Stomach smooth muscle (tissue), 2 donors: ENCODE results near the gene LIPG.

ENCODE experiments used
- H3K27ac ChIP-seq: one replicate; pipeline ENCODE4 v1.7.0; 2013; ENCODE audit warnings: mild to moderate bottlenecking, low read length, inconsistent platforms
- H3K27me3 ChIP-seq, 2 donors: one replicate each; pipeline ENCODE4 v1.7.0; 2013; ENCODE audit warnings: low read length in 2 of 2; ENCODE audit not compliant: insufficient read depth in 2 of 2, control insufficient read depth in 1 of 2
- H3K36me3 ChIP-seq, 2 donors: one replicate each; pipeline ENCODE4 v1.7.0; 2013; ENCODE audit warnings: low read length in 2 of 2; ENCODE audit not compliant: control insufficient read depth in 2 of 2, insufficient read depth in 2 of 2
- H3K4me1 ChIP-seq: one replicate; pipeline ENCODE4 v1.7.0; 2013; ENCODE audit warnings: low read length; ENCODE audit not compliant: control insufficient read depth, insufficient read depth
- H3K4me3 ChIP-seq, 2 donors: one replicate each; pipeline ENCODE4 v1.7.0; 2013; ENCODE audit warnings: low read length in 2 of 2
- H3K9ac ChIP-seq, 2 donors: one replicate each; pipeline ENCODE4 v1.7.0; 2013; ENCODE audit warnings: low read length in 2 of 2, mild to moderate bottlenecking in 1 of 2
- H3K9me3 ChIP-seq, 2 donors: one replicate each; pipeline ENCODE4 v1.7.0; 2013; ENCODE audit warnings: low read length in 2 of 2; ENCODE audit not compliant: control insufficient read depth in 2 of 2
- donor health status: healthy.
- donor health status: Pancreatic carcinoma.

The LIPG gene

GRCh38 chr18:49621717-49622351, 60.0 kb downstream of the LIPG start:
- H3K36me3 ChIP-seq: no peaks in the 10 kb centered on the region
- no peaks in the 10 kb centered on the region for H3K27me3 ChIP-seq
- no peak overlapping the region for H3K4me3 ChIP-seq
- no peak overlapping the region for H3K27ac ChIP-seq
- H3K9me3 ChIP-seq: no peaks in the 10 kb centered on the region
- H3K9ac ChIP-seq: no peak overlapping the region
- peaks cover 8% of the 10 kb centered on the region for H3K4me1 ChIP-seq

GRCh38 chr18:49623571-49623970, 61.7 kb downstream of the LIPG start:
- Histone ChIP-seq H3K9ac (no peak overlapping the region), H3K4me1 (peaks cover 3% of the 10 kb centered on the region), H3K4me3 (no peak overlapping the region), H3K36me3 (no peaks in the 10 kb centered on the region), H3K27ac (no peak overlapping the region), H3K27me3 (no peaks in the 10 kb centered on the region), H3K9me3 (no peaks in the 10 kb centered on the region)

- H3K27me3 ChIP-seq: no peaks in the 10 kb centered on the region
- H3K4me3 ChIP-seq: no peak overlapping the region
- H3K36me3 ChIP-seq: no peaks in the 10 kb centered on the region
- no peak overlapping the region for H3K27ac ChIP-seq
- H3K4me1 ChIP-seq: peaks cover 7% of the 10 kb centered on the region
- H3K9ac ChIP-seq: no peak overlapping the region
- H3K9me3 ChIP-seq: no peaks in the 10 kb centered on the region
Observed at GRCh38 chr18:49625021-49625691, 63.3 kb downstream of the LIPG start.

- no peak overlapping the region for H3K27ac ChIP-seq
- no peaks in the 10 kb centered on the region for H3K27me3 ChIP-seq
- H3K4me1 ChIP-seq: peaks cover 7% of the 10 kb centered on the region
Observed at GRCh38 chr18:49626842-49627467, 65.1 kb downstream of the LIPG start.

GRCh38 chr18:49628119-49628518, 66.3 kb downstream of the LIPG start:
- Histone ChIP-seq H3K9me3 (no peaks in the 10 kb centered on the region), H3K27ac (no peak overlapping the region), H3K9ac (no peak overlapping the region), H3K4me3 (no peak overlapping the region), H3K27me3 (no peaks in the 10 kb centered on the region), H3K36me3 (no peaks in the 10 kb centered on the region), H3K4me1 (peaks cover 7% of the 10 kb centered on the region)

More at GRCh38 chr18:49626842-49627467, 65.1 kb downstream of the LIPG start:
- no peaks in the 10 kb centered on the region for H3K36me3 ChIP-seq
- H3K9ac ChIP-seq: no peak overlapping the region
- H3K9me3 ChIP-seq: no peaks in the 10 kb centered on the region
- no peak overlapping the region for H3K4me3 ChIP-seq

- Histone ChIP-seq H3K27ac (no peak overlapping the region), H3K4me3 (no peak overlapping the region), H3K27me3 (no peaks in the 10 kb centered on the region), H3K9ac (no peak overlapping the region), H3K9me3 (no peaks in the 10 kb centered on the region), H3K4me1 (peaks cover 7% of the 10 kb centered on the region), H3K36me3 (no peaks in the 10 kb centered on the region)
Observed at GRCh38 chr18:49628881-49629795, 67.3 kb downstream of the LIPG start.

GRCh38 chr18:49630246-49630699, 68.4 kb downstream of the LIPG start:
- no peak overlapping the region for H3K4me3 ChIP-seq
- H3K9ac ChIP-seq: no peak overlapping the region
- no peak overlapping the region for H3K27ac ChIP-seq
- H3K4me1 ChIP-seq: peaks cover 7% of the 10 kb centered on the region
- no peaks in the 10 kb centered on the region for H3K27me3 ChIP-seq
- no peaks in the 10 kb centered on the region for H3K9me3 ChIP-seq
- H3K36me3 ChIP-seq: no peaks in the 10 kb centered on the region

GRCh38 chr18:49631146-49631866, 69.4 kb downstream of the LIPG start:
- Histone ChIP-seq H3K36me3 (no peaks in the 10 kb centered on the region), H3K9ac (no peak overlapping the region), H3K27ac (no peak overlapping the region), H3K27me3 (no peaks in the 10 kb centered on the region), H3K4me1 (peaks cover 7% of the 10 kb centered on the region), H3K4me3 (no peak overlapping the region), H3K9me3 (no peaks in the 10 kb centered on the region)

GRCh38 chr18:49632588-49632987, 70.7 kb downstream of the LIPG start:
- Histone ChIP-seq H3K27me3 (no peaks in the 10 kb centered on the region), H3K9me3 (no peaks in the 10 kb centered on the region), H3K27ac (no peak overlapping the region), H3K4me3 (no peak overlapping the region), H3K36me3 (no peaks in the 10 kb centered on the region), H3K4me1 (peaks cover 7% of the 10 kb centered on the region), H3K9ac (no peak overlapping the region)

- no peaks in the 10 kb centered on the region for H3K4me1 ChIP-seq
- no peaks in the 10 kb centered on the region for H3K36me3 ChIP-seq
- no peak overlapping the region for H3K9ac ChIP-seq
- H3K27ac ChIP-seq: no peak overlapping the region
- H3K9me3 ChIP-seq: no peaks in the 10 kb centered on the region
- no peak overlapping the region for H3K4me3 ChIP-seq
- H3K27me3 ChIP-seq: no peaks in the 10 kb centered on the region
Observed at GRCh38 chr18:49638209-49638785, 76.4 kb downstream of the LIPG start.
